NCI-H345 treated with DMSO at 0.1 percent for 48 hours (cell line): ENCODE results near the gene PCK2.

Source experiments
- DNase-seq: peaks from one replicate; lab custom pipeline; 2025; ENCODE audit not compliant: unreplicated experiment; lab: John Stamatoyannopoulos, UW

The PCK2 gene

GRCh38 chr14:24074625-24075484 is 19.3 kb upstream of the PCK2 start:
- DNase-seq, result no peak

DNA sequence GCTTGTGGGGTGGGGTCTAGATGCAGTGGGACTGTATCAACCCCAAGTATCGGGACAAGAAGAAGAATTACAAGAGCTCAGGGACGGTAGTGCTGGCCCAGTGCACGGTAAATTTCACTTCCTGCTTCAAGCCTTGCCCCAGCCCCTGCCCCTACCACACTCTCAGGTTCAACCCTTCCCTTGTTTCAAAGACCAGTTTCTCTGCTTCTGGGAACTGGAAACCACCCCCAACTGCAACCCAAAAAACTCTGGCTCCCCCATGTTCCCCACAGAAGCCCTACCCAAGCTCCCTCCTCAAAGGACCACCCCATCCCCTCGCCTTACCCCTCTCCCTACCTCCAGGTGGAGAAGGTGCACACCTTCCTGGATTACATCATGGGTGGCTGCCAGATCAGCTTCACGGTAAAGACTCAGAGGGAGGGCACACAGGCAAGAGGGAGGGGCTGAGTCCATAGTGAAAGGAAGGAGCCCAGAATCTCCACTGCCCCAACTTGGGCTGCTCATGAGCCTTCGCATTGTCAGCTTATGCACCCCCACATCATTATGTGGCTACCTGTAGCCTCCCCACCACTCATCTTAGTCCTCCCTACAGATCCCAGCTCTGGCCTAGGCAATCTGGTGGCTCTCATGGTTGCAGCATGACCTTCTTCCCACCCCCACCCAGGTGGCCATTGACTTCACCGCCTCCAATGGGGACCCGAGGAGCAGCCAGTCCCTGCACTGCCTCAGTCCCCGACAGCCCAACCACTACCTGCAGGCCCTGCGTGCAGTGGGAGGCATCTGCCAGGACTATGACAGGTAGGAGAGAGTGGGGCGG is 18.4 kb upstream of the PCK2 start:
- DNase-seq, result no peak

DNA sequence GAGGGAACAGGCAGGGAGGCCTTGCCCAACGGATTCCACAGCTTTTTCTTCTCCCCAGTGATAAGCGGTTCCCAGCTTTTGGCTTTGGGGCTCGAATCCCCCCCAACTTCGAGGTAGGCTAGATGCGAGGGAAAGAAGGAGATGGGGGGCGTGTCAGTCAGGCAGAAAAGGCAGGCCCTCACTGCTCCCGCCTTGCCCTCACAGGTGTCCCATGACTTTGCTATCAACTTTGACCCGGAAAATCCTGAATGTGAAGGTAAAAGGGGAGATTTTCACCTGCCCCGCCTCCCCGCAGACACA is 17.9 kb upstream of the PCK2 start:
- DNase-seq, result no peak

GRCh38 chr14:24077086-24077485 is 17.0 kb upstream of the PCK2 start:
- DNase-seq, result no peak

DNA sequence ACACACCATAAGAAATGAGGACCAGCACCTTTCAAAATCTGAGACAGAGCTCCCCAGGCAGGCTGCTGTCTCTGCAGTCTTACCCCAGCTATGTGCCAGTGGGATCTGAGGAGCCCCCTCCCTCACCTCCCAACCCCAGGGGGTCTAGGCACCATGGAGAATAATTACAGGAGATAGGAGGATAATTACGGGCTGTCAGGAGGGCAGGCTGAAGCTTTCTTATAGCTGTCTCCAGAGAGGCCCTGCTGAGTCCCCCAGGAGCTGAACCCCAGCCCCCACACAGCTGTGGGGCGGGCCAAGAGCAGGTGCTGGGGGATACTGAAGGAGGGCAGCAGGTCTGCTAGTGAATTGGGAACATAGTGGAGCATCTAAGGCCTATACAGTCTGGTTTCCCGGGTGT is 16.0 kb upstream of the PCK2 start:
- peak; percentile 12 for DNase-seq

DNA sequence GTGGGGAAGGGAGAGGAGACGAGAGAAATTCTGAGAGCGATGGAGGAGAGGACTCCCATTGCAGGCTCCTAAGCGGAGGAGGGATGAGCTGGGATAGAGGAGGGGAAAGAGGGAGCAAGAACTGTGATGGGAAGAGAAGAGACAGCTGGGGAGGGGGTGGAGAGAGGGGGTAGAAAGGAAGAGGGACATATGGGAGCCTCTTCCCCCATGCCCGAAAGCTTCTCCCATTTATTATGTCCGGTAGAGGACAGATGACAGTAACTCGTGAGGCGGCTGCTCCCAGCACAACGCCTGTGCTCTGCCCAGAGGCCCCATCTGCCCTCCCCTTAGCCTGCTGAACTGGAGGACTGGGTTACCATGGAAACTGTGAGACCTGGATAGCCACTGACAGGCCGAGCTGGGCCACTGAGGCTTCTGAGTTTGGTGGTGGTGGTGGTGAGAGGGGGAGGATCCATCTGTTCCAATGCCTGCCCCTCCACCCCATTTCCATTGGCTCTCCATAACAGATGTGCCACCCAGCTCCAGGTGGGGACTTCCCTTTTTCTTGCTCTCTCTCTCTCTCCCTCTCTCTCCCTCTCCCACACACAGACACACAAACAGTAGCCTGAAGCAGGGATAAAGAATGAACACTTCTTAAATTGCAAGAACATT is 14.5 kb upstream of the PCK2 start:
- DNase-seq, result no peak

DNA sequence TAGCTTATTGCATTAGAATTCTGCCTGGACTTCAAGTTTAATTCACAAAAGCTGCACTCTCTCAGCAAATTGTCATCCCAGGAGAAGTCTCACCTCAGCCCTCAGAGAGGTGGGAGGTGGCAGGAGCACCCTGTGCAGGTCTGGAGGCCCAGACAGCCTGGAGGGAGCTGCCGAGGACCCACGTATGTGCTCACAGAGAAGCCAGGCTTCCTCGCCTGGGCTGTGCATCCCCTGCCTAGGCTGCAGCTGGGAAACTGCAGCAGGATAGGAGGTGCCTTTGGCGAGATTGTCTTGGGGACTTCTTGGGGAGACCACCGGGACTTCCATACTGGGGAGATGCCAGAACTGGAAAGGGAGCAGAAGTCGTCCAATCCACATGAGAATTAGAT is 14.0 kb upstream of the PCK2 start:
- no peak for DNase-seq

DNA sequence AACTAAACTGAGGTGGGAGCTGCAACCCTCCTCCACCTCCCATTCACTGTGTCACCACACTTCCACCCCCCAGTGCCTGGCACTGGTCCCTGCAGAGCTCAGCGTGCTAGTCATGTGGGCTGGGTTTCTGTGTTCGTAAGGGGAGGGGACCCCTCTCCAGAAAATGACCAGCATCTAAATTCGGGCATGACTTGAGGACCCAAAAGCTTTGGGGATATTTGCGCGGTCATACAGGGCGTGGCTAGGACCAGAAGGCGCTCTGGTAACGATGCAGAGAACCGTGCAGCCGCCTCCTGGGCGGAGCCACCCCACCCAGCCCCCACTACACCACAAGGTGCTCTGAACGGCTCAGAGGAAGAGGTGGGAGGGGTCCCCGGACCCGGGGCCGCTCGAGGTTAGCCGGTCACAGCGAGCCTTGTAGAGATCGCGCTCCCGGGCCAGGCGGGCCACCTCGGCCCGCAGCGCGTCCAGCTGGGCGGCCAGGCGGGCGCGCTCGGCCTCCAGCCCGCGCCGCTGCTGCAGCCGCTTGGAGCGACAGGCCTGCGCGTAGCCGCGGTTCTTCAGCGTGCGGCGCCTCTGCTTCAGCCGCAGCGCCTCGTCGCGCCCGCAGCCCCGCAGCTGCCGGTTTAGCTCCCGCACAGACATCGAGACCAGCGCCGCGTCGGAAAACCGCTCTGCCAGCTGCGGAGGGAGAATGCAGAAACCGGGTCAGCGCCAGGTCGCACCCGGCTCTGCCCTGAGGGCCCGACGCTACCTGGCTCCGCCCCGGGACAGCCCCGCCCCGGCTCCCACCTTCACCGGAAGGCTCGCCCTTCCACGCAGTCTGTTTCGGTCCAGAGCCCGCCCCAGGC is 13.0 kb upstream of the PCK2 start:
- peak; percentile 65 for DNase-seq

- DNase-seq, result no peak
Observed at GRCh38 chr14:24081739-24082211, 12.3 kb upstream of the PCK2 start.

- DNase-seq, result no peak
Observed at GRCh38 chr14:24082411-24083080, 11.6 kb upstream of the PCK2 start.

- no peak for DNase-seq
Observed at GRCh38 chr14:24083462-24083861, 10.6 kb upstream of the PCK2 start.

GRCh38 chr14:24084440-24084839 is 9.7 kb upstream of the PCK2 start:
- no peak for DNase-seq

GRCh38 chr14:24085215-24085614 is 8.9 kb upstream of the PCK2 start:
- no peak for DNase-seq

- DNase-seq, result no peak
Observed at GRCh38 chr14:24086193-24086955, 7.7 kb upstream of the PCK2 start.

GRCh38 chr14:24087004-24087403 is 7.1 kb upstream of the PCK2 start:
- DNase-seq, result no peak

- no peak for DNase-seq
Observed at GRCh38 chr14:24088095-24088494, 6.0 kb upstream of the PCK2 start.

- no peak for DNase-seq
Observed at GRCh38 chr14:24089890-24090289, 4.2 kb upstream of the PCK2 start.

DNA sequence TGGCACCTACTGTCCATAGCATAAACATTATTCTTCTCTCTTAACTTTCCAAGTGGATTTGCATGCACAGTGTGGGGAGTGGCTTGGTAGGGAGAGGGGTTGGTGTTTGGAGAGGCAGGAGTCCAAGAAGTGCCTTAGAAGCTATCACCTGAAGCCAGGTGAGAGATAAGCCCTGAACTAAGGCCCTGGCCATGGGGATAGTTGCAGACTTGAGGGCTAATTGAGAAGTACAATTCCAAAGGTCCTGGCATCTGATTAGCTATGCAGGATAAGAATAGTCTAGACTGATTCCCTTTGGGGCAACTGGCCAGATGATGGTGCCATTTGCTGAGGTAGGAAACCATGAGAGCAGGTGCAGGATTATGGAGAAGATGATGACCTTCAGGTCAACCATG is 2.0 kb upstream of the PCK2 start:
- no peak for DNase-seq

GRCh38 chr14:24092505-24093206 is 1.5 kb upstream of the PCK2 start:
- DNase-seq, result no peak
